Measurements from ENCODE around the gene LSG1. TPM values are rescaled to one million over a fixed set of nuclear protein-coding genes. Genes with fewer than 3 reads are reported as not detected.
"Not testable (repeated sequence)": the region's sequence is repeated elsewhere in the genome, so short reads cannot be mapped to it uniquely, and the experiment has no call there.

The LSG1 gene
- total and polyA plus RNA-seq, 12 donors: 12.5 to 56.0 (median 23.1) TPM

DNA sequence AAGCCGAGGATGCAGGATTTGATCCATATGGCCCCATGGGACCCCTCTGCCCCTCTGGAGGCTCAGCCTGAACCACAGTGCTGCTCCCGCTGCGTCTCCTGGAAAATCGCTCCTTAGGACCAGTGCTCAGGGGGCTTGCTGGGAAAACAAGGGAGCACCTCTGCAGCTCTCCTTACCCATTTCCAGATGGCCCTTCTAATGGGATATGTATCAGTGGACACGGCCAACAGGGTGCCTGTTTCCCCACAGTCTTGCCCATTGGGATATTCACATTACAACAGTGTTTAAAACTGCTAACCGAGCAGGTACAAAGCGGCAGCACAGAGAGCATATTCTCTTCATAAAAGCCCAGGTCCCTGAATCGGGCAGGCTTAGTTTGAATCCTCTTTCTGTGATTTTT, 65.8 kb downstream of the LSG1 start:
- H3K4me3 ChIP-seq: no peak overlapping the region
- intact Hi-C loops (cut with DNase I): no loop called here
- H3K4me1 ChIP-seq (replicated peaks in 1 of 2): no peaks in the 10 kb centered on the region
- TF ChIP-seq, protein P1, sequence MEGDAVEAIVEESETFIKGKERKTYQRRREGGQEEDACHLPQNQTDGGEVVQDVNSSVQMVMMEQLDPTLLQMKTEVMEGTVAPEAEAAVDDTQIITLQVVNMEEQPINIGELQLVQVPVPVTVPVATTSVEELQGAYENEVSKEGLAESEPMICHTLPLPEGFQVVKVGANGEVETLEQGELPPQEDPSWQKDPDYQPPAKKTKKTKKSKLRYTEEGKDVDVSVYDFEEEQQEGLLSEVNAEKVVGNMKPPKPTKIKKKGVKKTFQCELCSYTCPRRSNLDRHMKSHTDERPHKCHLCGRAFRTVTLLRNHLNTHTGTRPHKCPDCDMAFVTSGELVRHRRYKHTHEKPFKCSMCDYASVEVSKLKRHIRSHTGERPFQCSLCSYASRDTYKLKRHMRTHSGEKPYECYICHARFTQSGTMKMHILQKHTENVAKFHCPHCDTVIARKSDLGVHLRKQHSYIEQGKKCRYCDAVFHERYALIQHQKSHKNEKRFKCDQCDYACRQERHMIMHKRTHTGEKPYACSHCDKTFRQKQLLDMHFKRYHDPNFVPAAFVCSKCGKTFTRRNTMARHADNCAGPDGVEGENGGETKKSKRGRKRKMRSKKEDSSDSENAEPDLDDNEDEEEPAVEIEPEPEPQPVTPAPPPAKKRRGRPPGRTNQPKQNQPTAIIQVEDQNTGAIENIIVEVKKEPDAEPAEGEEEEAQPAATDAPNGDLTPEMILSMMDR (IDR thresholded peaks at IDR 0.05): no peak
- WGBS, 4 donors: 76 to 94% (median 84%) methylated on average over 7 to 8 of the region's 8 CpGs
- no peak overlapping the region for H3K27ac ChIP-seq
- no peak for DNase-seq
- H3K9me3 ChIP-seq (replicated peaks in 1 of 3): no peaks in the 10 kb centered on the region
- no peaks in the 10 kb centered on the region for H3K27me3 ChIP-seq
- no peaks in the 10 kb centered on the region for H3K36me3 ChIP-seq (replicated peaks in 1 of 2)

- WGBS, 4 donors: 87 to 94% (median 88%) methylated on average over 7 of the region's 7 CpGs
- intact Hi-C loops (cut with DNase I); H3K36me3 ChIP-seq (replicated peaks in 1 of 2); H3K4me3 ChIP-seq; H3K27ac ChIP-seq; H3K9me3 ChIP-seq (replicated peaks in 1 of 3); H3K4me1 ChIP-seq (replicated peaks in 1 of 2); H3K27me3 ChIP-seq; DNase-seq: not testable (repeated sequence)
These were observed 66.7 kb downstream of the LSG1 start for GRCh38 chr3:194605314-194605713.

DNA sequence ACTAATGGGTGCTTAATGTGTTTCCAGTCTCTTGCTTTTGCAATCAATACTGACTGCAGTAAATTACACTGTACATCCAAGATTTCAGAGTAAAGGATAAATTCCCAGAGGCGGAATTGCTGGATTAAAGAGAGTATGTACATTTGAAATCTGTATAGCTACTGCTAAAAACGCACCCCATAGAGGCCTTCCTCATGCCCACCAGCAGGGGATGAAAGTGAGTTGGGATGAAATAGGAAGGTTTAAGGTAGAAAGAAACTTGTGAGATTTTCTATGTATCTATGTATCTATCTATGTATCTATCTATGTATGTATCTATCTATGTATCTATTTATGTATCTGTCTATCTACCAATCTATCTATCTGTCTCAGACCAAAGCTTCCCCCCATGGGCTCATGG, 67.2 kb downstream of the LSG1 start:
- whole genome bisulfite sequencing, 4 donors: 85 to 92% (median 88%) methylated on average over 2 of the region's 2 CpGs
- intact Hi-C loops (cut with DNase I): no loop called here
- no peaks in the 10 kb centered on the region for H3K4me1 ChIP-seq (replicated peaks in 1 of 2)
- no peaks in the 10 kb centered on the region for H3K36me3 ChIP-seq (replicated peaks in 1 of 2)
- no peaks in the 10 kb centered on the region for H3K27me3 ChIP-seq
- H3K27ac ChIP-seq: no peak overlapping the region
- TF ChIP-seq, protein P1 (IDR thresholded peaks at IDR 0.05): no peak
- H3K9me3 ChIP-seq (replicated peaks in 1 of 3): no peaks in the 10 kb centered on the region
- no peak overlapping the region for H3K4me3 ChIP-seq
- DNase-seq: no peak

DNA sequence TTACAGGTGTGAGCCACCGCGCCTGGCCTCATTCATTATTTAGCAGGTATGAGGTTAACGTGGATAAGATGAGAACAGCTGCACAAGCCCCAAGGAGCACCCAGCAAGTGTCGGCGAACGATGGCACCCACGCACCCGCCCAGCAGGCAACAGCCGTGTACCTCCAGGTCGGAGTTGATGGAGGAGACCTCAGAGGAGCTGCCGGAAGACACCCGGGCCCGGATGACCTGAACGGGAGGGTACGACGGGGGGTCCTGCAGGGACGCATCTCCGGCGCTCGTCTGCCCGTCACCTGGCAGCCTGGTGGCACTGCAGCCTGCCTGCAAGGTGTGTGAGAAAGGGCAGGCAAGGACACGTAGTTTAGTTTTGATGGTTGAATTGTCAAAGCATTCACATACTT, 67.9 kb downstream of the LSG1 start:
- no peak overlapping the region for H3K4me3 ChIP-seq
- WGBS, 4 donors: 89 to 100% (median 91%) methylated on average over 2 to 22 of the region's 22 CpGs
- no peak overlapping the region for H3K27ac ChIP-seq
- H3K27me3 ChIP-seq: no peaks in the 10 kb centered on the region
- DNase-seq: no peak
- no peaks in the 10 kb centered on the region for H3K4me1 ChIP-seq (replicated peaks in 1 of 2)
- TF ChIP-seq POLR2A (IDR thresholded peaks at IDR 0.05): no peak
- TF ChIP-seq, protein P1 (IDR thresholded peaks at IDR 0.05): no peak
- intact Hi-C loops (cut with DNase I): no loop called here
- no peaks in the 10 kb centered on the region for H3K36me3 ChIP-seq (replicated peaks in 1 of 2)
- no peaks in the 10 kb centered on the region for H3K9me3 ChIP-seq (replicated peaks in 1 of 3)

- WGBS, 4 donors: 75 to 79% (median 78%) methylated on average over 10 of the region's 10 CpGs
- Histone ChIP-seq H3K4me1 (replicated peaks in 1 of 2) (no peaks in the 10 kb centered on the region), H3K9me3 (replicated peaks in 1 of 3) (no peaks in the 10 kb centered on the region), H3K27ac (no peak overlapping the region), H3K4me3 (no peak overlapping the region), H3K36me3 (replicated peaks in 1 of 2) (no peaks in the 10 kb centered on the region), H3K27me3 (no peaks in the 10 kb centered on the region)
- no peak for DNase-seq
- intact Hi-C loops (cut with DNase I): no loop called here
- no peak for TF ChIP-seq POLR2A (IDR thresholded peaks at IDR 0.05)
- TF ChIP-seq, protein P1 (IDR thresholded peaks at IDR 0.05): no peak
These were observed 69.3 kb downstream of the LSG1 start for GRCh38 chr3:194602669-194603171.

Data from adrenal gland (tissue), 12 donors.